Fibroblast of villous mesenchyme (primary cell): ENCODE data around the gene TFG. TPM values are rescaled to one million over a fixed set of nuclear protein-coding genes. Genes with fewer than 3 reads are reported as not detected.

ENCODE experiments used
- DNase-seq: peaks from one replicate; pipeline ENCODE4 v3.0.0-alpha.2; 2010; ENCODE audit warnings: low read depth
- H3K4me3 ChIP-seq: 2 replicates; pipeline ENCODE4 v1.5.1; 2011; ENCODE audit warnings: low read depth, mild to moderate bottlenecking, low read length
- CTCF ChIP-seq: IDR thresholded peaks from 2 replicates; pipeline ENCODE4 v1.5.1; 2012; ENCODE audit warnings: low read depth, mild to moderate bottlenecking, low read length; ENCODE audit not compliant: insufficient read depth
- total RNA-seq: library from RNA; depleted of rRNA; stranded (reverse); fragments of >200 nt; gene quantifications from 2 replicates; pipeline ENCODE4 v1.2.3, GENCODE V29; 2012

The TFG gene
- total RNA-seq, 1 donor: 127 TPM

- TF ChIP-seq CTCF: no peak
- DNase-seq: no peak
- no peak overlapping the region for H3K4me3 ChIP-seq
Observed at GRCh38 chr3:100748967-100749366, 39.7 kb downstream of the TFG start.

GRCh38 chr3:100753846-100754245 lies 44.6 kb downstream of the TFG start:
- DNase-seq: no peak
- no peak for TF ChIP-seq CTCF
- no peak overlapping the region for H3K4me3 ChIP-seq

- no peak for TF ChIP-seq CTCF
- DNase-seq: no peak
- H3K4me3 ChIP-seq: no peak overlapping the region
Observed at GRCh38 chr3:100754563-100755334, 45.5 kb downstream of the TFG start.

- DNase-seq: no peak
- no peak for TF ChIP-seq CTCF
- H3K4me3 ChIP-seq: no peak overlapping the region
Observed at GRCh38 chr3:100756441-100756840, 47.1 kb downstream of the TFG start.

- TF ChIP-seq CTCF: no peak
- DNase-seq: no peak
- H3K4me3 ChIP-seq: no peak overlapping the region
Observed at GRCh38 chr3:100759159-100759558, 49.9 kb downstream of the TFG start.

GRCh38 chr3:100759950-100760349 lies 50.7 kb downstream of the TFG start:
- no peak overlapping the region for H3K4me3 ChIP-seq
- no peak for TF ChIP-seq CTCF
- DNase-seq: no peak

- H3K4me3 ChIP-seq: peak overlapping the region; percentile 19
- DNase-seq: peak; percentile 17
- TF ChIP-seq CTCF: no peak
Observed at GRCh38 chr3:100760377-100760776, 51.1 kb downstream of the TFG start.
